Activated CD8-positive, alpha-beta memory T cell treated with anti-CD3 and anti-CD28 coated beads for 1 hour (primary cell): ENCODE results near the gene PFDN5.

Source experiments
- DNase-seq, 2 donors: peaks; one replicate each; pipeline ENCODE4 v3.0.0-alpha.2; 2020; ENCODE audit warnings: low read depth in 1 of 2; ENCODE audit errors: extremely low read depth in 1 of 2

The PFDN5 gene

DNA sequence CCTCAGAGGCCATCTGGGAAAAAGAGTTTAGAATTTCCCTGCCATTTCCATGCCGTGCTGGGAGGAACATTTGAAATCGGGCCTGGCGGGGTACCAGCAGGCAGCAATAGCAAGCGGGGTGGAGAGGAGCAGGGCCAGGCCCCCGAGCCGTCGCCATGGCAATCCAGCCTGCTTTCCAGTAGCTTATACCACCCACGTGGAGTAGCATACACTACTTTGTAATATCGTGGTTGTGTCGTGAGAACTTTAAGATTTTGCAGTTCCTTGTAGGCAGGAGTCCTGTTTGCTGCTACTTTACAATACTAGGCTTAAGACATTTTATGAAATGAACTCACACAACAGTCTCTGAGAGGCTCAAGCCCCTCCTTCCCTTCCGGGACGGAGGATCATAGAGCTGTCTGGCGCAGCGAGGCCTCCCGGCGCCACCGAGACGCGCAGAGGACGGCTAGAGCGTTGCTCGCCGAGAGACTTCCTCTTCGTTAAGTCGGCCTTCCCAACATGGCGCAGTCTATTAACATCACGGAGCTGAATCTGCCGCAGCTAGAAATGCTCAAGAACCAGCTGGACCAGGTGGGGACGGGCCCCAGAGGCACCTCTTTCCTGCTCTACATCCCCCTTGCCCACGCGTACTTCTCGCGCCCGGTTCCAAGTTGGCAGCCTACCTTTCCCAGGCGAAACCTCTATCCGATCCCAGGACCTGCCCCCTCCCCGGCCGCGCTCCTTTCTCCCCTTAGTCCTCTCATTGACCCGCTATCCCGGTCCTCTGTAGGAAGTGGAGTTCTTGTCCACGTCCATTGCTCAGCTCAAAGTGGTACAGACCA, at the start of gene PFDN5:
PFDN5 (plus strand) TSS at position 473 of the 821 bp plus-strand sequence; CDS start at position 499, 26 bp downstream.
- DNase-seq: peak; percentile 40 to 74

GRCh38 chr12:53251477-53252348, 43.6 kb upstream of the PFDN5 start:
- DNase-seq: peak in 1 of 2 donors; percentile 57

DNA sequence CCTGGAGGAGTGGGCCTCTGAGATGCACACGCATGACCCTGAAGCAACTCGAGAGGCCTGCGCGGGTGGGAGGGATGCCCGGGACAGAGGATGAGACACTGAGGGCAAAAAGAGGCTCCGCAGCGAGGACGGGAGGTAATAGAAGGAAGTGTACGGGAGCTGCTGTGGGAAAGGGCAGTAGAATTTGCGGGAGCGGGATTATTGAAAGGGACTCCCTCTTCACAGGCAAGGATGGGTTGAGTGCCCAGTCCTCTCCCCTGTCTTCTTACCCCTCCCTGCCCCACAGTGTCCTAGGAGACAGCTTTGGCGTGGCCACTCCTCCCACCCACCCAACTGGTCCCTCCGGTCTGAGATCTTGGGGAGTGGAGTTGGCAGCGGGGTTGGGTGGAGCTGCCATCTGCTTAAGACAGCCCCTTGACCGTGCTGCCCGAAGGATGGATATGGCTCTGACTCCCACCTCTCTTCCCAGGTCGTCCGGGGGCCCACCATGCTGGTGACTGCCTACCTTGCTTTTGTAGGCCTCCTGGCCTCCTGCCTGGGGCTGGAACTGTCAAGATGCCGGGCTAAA, 42.9 kb upstream of the PFDN5 start:
- DNase-seq: no peak

GRCh38 chr12:53253298-53253697, 42.0 kb upstream of the PFDN5 start:
- DNase-seq: no peak

DNA sequence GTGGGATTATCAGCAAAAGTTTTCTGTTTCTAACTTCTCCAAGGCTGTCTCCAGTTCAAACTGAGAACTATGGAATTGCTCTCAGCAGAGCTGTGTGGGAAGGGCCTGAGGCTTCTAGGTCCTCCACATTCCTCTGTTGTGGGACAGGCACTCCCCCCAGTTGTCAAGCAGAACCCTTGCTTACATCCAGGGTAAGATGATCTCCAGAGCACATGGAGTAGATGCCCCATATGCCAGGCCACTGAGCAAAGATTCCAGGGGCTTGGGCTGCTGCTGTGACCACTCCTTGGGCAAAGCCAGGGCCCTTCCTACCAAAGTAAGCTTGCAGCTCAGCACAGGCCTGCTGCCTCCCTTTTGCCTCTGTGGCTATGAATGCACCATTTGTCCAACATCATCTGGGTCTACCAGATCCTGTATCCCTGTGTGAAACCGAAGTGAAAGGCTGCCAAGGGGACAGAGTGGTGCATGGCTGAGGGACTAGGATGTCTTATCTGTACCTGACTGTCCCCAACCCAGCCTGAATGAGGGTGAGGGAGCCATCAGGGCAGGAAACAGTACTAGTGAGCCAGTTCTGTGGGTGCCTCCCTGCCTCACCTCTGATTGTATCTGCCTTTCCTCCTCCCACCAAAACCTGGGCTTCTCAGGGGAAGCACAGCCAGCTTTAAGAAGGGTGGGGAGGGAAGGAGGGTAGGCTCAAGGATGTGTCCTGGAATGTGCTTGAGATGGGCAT, 40.4 kb upstream of the PFDN5 start:
- DNase-seq: no peak

DNA sequence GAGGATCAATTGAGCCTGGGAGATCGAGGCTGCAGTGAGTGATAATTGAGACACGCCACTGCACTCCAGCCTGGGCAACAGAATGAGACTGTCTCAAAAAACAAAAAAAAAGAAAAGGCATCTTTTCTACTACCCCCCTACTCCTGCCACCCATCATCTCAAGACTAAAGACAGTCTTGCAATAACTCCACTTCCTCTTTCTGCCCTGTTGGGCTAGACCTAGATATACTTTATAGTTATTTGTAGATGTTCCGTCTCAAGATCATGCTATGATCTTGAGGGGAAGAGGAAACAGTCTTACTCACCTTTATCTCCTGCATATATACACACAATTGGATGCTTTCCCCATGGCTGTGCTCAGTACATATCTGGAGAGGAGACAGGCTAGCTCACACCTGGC, 39.3 kb upstream of the PFDN5 start:
- DNase-seq: no peak

DNA sequence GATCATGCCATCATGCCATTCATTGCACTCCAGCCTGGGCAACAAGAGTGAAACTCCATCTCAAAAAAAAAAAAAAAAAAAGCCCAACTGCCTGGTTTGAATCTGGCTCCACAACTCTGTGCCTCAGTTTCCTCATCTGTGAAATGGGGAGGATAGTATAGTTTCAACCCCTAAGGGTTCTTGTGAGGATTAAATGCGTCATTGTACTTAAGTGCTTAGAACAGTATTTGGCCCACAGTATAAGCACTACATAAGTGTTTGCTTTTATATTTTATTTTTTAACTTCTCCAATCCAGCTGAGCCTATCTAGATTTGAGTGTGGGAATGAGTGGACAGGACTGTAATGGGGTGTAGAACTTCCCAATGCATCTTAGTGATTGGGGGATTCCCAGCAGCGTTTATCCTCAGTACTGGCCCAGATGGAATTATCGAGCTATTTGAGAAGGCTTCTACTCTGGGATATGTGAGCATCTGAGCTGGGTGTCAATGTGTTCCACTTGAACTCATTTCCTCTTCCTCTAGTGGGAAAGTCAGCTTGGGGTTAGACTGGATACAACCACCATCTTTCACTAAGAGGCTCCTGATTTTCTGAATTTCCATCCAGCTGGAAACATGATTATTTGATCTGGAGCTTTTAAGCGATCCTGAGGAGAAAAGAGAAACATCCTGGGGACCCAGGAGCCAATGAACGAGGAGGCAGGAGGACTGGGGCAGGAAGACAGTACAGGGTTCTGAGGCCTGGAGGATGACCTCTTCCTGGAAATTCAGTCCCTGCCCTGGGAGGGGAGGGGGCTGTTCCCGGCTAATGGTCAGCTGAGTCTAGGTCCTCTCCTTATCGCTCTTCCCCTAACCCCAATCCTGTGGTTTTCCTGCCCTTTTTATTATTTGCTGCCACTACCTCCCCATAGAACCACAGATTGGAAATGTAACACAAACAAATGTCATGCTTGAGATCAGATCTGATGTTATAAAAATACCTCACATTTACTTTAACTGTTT, 36.5 kb upstream of the PFDN5 start:
- DNase-seq: no peak

- no peak for DNase-seq
Observed at GRCh38 chr12:53259891-53260290, 35.5 kb upstream of the PFDN5 start.

DNA sequence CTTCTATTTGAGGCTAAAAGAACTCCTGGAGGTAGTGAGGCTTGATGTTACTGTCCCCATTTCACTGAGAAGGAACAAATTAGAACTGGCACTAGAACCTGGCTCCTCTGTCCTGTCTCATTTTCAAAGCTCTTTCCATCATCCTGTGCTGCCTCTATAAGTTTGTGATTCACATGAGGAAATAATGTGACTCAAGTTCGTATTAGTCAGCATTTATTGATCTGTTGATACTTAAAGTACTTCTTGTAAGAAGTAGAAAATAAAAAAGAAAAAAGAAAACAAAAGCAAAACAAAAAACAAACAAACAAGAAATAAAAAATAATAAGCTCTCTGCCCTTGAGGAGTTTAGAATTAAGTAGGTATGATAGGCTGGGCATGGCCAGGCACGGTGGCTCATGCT, 29.6 kb upstream of the PFDN5 start:
- no peak for DNase-seq

GRCh38 chr12:53267306-53267998, 27.9 kb upstream of the PFDN5 start:
- no peak for DNase-seq

GRCh38 chr12:53267999-53268629, 27.2 kb upstream of the PFDN5 start, which contains the start of gene ESPL1:
Gene ESPL1 (plus strand): TSS chr12:53268299. CDS start chr12:53268767, 468 bp downstream.
- DNase-seq: peak; percentile 54 to 73

- no peak for DNase-seq
Observed at GRCh38 chr12:53268630-53269562, 26.4 kb upstream of the PFDN5 start.

GRCh38 chr12:53274445-53274844, 20.9 kb upstream of the PFDN5 start:
- DNase-seq: no peak

GRCh38 chr12:53276511-53276910, 18.8 kb upstream of the PFDN5 start:
- DNase-seq: no peak

- DNase-seq: no peak
Observed at GRCh38 chr12:53277981-53278380, 17.4 kb upstream of the PFDN5 start.

DNA sequence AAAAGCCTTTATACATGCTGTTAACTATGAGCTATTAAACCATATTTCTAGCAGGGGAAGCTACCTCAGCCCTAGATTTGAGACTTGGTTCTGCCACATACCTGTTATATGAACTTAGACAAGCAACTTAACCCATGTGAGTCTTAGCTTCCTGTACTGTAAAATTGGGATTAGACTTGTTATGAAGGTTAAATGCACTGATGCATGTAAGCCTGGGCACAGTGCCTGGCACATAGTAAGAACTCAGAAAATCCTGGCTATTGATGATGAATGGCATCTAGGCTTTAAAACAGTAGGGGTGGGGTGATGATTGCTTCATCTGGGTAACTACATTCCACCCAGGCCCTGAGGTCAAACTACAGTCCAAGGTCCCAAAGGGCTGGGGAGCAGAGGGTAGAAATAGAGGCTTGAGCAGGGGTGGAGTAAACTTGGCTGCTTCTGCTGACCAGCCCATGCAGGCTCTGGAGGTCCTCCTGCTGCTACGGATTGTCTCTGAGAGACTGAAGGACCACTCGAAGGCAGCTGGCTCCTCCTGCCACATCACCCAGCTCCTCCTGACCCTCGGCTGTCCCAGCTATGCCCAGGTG, 16.0 kb upstream of the PFDN5 start:
- no peak for DNase-seq

DNA sequence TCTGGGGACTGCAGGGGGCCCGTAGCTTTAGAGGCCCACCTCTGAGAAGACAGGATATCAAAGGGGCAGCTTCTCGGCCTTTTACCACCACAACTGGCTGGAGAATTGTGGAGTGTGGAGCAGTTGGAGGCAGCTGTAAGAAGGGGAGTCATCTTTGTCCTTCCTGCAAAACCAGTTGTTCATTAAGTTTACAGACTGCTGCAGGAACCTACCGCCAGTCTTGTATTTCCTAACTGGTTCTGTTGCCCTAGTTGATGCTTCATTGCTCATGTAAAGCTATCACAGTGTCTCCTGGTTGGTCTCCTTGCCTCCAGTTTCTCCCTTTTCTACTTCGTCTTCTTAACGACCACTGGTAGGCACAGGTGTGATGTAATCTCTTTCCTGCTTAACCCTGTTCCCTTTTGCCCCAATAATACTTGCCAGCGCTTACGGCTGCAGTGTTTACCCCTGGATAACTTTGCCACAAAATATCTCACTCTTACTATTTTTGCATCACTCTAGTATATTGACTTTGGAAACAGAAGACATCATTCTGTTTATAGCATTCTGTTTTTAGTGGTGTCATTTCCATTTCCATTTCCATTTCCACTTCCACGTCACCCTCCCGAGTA, 15.3 kb upstream of the PFDN5 start:
- no peak for DNase-seq
